Limb (tissue), 2 donors: Measurements from ENCODE around the gene SNURF.
"Not testable (repeated sequence)": the region's sequence is repeated elsewhere in the genome, so short reads cannot be mapped to it uniquely, and the experiment has no call there.

Experiments
- DNase-seq, 2 donors: peaks; one replicate each; pipeline ENCODE4 v3.0.0-alpha.2; 2016; ENCODE audit errors: extremely low spot score in 2 of 2

The SNURF gene

GRCh38 chr15:24966364-24967103 lies 11.7 kb downstream of the SNURF start:
- no peak for DNase-seq

GRCh38 chr15:24971052-24971451 lies 16.3 kb downstream of the SNURF start:
- DNase-seq = no peak

DNA sequence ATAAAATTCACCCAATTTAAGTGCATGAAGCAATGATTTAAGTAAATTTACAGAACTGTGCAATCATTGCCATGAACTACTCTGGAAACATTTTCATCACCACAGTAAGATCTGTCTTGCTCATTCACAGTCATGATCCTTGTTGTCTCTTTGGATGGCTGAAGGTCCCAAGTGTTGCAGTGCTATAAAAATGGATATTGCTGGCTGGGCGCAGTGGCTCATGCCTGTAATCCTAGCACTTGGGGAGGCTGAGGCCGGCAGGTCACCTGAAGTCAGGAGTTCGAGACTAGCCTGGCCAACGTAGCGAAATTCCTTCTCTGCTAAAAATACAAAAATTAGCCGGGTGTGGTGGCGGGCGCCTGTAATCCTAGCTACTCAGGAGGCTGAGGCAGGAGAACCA lies 17.0 kb downstream of the SNURF start:
- DNase-seq = no peak

- not testable (repeated sequence) for DNase-seq
These were observed 17.9 kb downstream of the SNURF start for GRCh38 chr15:24972707-24973106.

DNA sequence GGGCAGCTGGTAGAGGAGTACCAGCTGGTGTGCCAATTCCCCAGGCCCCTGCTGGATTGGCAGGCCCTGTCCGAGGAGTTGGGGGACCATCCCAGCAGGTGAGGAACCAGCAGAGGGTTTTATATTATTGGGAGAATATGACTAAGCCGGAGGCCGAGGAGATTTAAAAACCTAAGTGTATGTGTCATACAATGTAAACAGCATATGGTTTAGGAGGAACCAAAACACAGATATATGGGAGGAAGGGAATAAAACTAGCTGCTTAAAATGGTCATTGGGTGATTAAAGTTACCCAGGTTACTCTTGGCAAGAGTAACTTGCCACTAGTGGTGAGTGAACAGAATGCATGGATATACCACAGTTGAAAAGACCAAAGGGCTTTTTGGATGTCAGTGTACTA lies 22.1 kb downstream of the SNURF start:
- no peak for DNase-seq

DNA sequence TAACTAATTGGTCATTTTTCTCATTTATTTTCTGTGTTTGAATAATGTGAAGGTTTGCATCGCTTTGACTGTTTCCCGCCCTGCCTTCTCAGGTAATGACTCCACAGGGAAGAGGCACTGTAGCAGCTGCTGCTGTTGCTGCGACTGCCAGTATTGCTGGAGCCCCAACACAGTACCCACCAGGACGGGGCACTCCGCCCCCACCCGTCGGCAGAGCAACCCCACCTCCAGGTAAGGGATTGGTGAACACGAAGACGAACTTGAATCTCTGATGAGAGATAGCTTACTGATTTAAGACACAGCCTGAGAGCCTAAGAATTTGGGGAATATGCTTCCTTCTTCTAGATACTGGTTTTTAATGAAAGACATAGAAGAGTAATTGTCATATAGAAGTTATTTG lies 22.9 kb downstream of the SNURF start:
- no peak for DNase-seq

DNA sequence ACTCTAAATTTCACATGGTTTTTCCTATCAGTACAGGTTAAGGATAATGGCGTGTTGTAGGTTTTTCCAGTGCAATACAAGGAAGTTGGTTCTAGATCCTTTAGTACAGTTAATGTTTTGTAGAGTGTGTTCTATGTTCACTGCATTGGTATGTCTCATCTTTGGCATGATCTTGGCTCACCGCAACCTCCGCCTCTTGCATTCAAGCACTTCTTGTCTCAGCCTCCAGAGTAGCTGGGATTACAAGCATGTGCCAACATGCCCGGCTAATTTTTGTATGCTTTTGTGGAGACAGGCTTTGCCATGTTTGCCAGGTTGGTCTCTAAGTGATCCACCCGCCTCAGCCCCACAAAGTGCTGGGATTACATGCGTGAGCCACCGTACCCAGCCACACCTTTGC lies 30.4 kb downstream of the SNURF start:
- DNase-seq = no peak

DNA sequence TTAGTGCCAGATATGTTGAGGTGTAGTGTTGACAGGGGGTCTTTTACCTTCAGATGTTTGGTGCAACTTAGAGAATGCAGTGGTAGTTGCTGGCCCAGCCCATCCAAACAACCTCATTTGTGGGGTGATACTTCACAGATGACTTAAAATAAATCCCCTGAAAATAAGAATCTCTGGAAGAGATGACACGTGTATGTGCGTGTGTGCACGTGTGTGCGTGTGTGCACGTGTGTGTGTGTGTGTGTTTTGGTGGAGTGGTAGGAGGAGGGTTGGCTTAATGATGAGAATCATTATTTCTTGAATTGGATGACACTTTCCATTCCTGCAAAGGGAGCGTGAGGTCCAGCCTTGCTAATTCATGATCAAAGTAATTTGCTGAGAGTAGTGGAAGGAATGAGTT lies 31.9 kb downstream of the SNURF start:
- DNase-seq = no peak
